ENCODE results near the gene PRKCD.

PRKCD gene

DNA sequence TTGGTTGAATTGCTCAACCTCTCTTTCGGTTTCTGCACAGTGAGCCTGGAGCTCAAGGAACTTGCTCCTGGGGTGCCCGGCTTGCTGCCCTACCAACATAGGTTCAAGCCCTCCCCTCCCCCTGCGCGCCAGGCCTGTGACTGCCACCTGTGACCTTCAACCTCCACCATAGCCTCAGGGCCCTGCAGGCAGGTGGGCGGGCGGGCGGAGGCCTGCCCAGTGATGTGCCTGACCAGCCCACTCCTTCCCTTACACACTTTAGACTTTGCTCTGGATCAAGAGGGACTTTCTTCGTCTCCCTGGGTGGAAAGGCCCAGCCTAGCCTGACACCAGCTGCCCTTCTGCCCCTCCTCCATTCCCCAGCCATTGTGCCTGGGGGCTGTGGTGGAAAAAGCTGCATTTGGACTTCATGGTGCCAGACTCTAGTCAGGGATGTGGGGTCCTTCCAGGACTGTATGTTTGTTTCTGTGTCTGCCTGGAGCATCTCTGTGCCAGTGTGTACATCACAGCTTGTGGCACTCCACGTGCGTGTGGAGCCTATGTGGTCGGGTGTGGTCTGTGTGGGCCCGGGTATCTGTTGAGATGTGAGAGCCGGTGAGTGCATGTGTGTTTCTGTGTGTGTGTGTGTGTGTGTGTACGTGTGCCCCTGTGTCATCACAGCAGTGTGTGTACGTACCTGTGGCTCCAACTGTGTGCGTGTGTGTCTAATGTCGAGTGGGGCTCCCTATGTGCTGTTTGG lies 9.5 kb downstream of the PRKCD start:
- peak; percentile 68 for DNase-seq (ENCODE audit: low spot score)

DNA sequence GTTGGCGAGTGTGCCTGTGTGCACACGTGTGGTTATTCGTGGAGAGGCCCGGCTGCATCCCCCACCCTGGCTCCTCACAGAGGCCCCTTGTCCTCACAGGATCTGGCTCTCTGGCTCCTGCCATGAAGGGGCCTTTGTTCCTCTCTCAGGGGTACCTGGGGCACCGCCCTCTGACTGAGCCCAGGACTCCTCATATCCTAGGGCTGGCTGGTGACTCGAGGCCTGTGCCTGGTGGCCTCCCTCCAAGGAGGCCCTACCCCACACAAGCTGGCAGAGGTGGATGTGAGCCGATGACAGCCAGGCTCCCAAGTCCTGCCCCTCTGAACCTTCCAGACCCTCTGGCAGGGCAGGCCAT lies 10.0 kb downstream of the PRKCD start:
- DNase-seq (ENCODE audit: low spot score) = no peak

DNA sequence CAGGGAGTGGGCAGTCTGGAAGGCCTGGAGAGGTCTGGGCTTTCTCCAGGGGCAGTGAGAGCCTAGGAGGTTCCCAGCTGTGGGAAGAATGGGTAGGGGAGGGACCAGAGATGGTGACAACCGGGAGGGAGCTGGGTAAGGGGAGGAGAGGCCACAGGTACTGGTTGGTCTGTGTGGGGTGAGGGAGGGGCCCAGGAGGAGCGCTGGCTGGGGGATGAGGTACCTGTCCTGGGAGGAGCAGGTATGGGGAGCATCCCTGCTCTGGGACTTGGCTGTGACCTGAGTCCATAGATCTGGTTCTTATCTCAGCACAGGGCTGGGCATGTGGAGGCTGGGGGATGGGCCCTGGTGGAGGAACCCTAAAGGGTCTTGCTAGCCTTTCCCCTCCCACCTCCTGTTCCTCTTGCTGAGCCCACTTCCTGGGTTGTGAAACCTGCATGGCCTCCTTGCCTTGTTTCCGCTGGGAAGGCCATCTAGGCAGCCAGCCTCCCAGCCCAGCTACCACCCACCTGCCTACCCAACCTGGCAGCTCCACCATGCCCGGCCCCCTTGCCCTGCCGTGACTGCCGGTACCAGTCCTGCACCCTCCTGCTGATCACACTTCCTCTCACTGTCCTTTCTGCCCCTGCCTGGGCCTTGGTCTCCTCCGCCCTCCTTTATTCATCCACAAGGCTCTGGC lies 11.0 kb downstream of the PRKCD start:
- DNase-seq (ENCODE audit: low spot score) = no peak

DNA sequence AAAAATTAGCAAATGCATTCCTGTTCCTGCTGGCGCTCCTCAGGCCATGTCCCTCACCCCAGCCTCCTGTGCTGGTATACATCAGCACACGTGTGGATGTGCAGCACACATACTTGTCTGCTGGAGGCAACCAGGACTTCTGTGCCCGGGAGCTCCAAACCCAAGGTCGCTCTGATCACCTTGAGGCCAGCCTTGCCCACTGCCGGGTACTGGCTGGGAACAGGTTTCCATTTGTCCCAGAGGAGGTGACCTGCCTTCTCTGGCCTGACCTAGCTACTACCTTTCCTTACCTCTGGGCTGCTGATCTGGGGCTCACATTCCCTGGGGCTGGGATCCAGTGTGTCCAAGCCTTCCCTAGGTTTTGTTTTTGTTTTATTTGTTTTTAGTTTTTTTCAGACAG lies 12.1 kb downstream of the PRKCD start:
- DNase-seq (ENCODE audit: low spot score) = no peak

DNA sequence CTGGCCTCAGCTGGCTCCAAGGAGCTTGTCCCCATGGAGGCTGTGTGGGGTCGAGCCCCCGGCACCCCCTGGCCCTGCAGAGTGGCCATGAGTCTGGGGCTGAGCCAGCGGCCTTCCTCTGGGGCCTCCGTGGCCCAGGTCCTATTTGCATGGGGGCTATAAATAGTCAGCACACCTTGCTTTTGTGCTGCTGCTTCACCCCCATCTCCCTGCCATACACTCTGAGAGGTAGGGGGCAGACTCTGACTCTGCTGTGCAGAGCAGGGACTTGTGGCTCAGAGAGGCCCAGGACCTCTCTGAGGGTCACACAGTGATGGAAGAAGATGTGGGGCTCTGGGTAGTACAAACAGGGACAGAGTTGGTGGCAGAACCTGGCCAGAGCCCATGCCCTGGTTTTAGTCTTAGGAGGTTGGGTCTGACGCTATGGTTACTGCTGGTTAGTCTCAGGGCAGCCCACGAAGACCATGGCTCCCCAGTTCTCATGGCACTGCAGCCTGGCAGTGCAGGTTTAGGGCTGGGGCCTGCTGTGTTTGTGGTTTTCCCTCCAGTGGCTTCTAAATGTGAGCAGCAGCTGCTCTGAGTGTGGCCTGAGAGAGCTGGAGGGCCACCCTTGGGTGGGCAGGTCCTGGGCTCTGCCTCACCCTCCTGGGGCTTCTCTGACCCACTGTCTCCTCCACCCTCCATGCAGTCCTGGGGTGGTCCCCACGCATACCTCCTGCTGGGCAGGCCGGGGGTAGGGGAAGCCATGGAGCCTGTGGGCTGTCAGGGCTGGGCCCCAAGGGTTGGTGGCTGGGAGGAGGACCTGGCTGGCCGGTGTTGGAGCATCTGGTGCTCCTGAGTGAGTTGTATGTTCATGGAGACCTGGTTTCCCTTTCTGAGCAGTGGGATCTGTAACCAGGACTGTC lies 13.6 kb downstream of the PRKCD start:
- no peak for DNase-seq (ENCODE audit: low spot score)

DNA sequence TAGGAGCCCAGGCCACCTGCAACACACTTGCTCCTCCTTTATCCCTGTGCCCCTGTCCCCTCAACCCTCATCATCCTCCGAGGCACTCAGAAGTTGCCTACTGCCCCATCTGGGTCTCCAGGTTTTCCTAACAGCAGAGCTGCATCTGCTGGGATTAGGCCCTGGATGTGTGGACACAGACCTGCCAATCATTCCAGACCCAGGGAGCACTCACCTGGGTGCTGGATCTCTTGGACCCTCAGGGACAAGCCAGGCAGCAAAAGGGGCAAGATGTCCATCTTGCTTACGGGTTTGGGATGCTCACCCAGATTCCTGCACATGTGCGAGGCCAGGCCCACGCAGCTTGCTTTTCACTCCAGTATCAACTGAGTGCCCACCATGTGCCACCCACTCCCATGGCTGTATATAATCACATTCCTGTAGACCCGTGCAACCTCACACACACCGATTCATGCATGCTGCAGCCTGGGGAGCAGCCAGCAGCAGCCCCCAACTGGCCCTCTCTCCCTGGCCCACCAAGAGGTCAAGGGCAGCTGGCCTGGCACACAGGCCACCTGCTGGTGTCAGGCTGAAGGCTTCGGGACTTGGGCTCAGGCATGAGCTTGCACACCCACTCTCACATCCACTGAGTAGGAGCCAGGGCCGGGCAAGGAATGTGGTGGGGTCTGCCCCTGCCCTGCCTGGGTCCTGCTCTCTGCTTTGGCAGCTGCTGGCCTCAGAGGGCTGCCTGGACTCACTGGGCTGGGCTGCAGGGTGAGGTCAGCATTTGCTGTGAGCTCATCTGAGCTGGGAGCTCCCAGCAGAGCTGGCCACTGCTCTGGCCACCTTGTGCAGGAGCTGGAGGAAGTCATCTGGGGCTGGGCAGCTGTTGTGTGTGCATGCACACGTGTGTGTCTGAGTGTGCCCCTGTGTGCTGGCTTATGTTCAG lies 14.9 kb downstream of the PRKCD start:
- DNase-seq (ENCODE audit: low spot score) = no peak

DNA sequence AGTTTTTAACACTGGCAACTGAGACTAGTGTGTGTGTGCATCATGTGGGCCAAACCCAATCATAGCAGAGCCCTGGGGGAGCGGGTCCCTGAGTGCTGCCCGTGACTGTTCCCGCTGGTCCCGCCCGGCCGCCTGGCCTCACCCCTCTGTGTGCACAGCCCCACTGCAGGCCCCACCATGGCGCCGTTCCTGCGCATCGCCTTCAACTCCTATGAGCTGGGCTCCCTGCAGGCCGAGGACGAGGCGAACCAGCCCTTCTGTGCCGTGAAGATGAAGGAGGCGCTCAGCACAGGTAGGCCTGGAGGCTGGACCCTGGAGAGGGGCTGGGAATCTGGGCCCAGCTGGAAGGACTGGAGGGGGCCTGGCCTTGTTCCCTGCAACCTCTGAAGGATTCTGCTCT lies 17.2 kb downstream of the PRKCD start:
- DNase-seq (ENCODE audit: low spot score) = no peak

DNA sequence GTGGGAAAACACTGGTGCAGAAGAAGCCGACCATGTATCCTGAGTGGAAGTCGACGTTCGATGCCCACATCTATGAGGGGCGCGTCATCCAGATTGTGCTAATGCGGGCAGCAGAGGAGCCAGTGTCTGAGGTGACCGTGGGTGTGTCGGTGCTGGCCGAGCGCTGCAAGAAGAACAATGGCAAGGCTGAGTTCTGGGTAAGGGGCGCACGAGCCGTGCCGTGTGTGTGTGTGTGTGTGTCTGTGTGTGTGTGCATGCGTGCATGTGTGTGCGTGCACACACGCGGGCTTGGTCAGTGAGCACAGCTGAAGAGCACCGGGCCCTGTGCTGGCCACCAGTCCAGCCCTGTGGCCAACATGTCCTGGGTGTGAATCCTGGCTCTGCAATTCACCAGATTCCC lies 18.6 kb downstream of the PRKCD start:
- no peak for DNase-seq (ENCODE audit: low spot score)

DNA sequence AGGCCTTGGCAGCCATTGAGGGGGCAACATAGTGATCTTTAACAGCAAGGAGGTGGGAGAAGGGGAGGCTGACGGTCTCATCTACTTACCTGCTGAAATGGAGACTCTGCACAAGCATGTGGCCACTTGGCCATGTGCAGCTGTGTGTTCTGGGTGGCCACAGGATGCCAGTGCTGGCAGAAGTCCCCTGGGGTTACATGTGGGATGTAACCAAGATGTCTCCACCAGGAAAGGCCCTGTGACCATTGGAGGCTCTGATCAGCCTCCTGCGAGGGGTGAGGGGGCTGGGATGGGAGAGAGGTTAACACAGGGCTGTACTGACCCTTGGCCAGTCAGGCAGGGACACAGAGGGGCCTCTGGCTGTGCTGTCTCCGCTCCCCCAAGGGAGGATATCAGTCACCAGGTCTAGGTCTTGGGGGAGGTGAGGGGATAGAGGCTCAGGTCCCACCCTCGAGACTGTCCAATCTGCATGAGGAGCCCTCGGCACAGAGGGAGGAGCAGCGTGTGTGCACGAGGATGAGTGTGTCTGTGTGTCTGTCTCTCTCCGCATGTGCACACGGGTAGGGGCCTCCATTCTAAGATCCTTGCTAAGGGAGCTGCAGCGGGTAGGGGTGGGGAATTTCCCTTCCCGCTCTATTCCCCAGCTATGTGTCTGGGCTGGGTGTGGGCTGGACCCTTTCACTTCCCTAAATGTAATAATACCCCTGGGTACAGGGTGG lies 19.5 kb downstream of the PRKCD start:
- DNase-seq (ENCODE audit: low spot score) = peak; percentile 56

DNA sequence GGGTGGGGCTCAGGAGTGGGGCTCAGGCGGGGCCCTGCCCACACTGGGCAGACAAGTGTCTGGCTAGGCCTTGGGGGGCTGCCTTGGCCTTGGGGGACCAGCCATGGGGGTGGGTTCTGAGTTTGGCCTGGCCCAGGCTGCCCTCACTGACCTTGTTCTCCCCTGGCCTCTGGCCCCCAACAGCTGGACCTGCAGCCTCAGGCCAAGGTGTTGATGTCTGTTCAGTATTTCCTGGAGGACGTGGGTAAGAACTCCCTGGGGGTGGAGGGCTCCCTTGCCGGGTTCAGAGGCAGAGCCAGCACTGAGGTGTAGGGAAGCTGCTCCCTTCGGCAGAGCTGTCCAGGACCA lies 20.0 kb downstream of the PRKCD start:
- no peak for DNase-seq (ENCODE audit: low spot score)

DNA sequence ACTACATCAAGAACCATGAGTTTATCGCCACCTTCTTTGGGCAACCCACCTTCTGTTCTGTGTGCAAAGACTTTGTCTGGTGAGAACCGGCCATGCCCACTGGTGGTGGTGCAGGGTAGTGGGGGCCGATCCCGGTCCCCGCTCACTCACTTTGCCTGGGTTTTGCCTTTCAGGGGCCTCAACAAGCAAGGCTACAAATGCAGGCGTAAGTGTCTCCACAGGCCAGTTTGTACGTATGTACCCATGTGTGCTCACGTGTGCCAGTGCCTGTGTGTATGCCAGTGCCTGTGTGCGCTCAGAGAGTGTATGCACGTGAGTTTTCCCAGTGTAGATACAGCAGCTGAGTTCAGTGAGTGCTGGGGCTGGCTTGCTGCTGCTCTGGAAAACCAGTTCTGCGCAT lies 20.5 kb downstream of the PRKCD start:
- DNase-seq (ENCODE audit: low spot score) = no peak

DNA sequence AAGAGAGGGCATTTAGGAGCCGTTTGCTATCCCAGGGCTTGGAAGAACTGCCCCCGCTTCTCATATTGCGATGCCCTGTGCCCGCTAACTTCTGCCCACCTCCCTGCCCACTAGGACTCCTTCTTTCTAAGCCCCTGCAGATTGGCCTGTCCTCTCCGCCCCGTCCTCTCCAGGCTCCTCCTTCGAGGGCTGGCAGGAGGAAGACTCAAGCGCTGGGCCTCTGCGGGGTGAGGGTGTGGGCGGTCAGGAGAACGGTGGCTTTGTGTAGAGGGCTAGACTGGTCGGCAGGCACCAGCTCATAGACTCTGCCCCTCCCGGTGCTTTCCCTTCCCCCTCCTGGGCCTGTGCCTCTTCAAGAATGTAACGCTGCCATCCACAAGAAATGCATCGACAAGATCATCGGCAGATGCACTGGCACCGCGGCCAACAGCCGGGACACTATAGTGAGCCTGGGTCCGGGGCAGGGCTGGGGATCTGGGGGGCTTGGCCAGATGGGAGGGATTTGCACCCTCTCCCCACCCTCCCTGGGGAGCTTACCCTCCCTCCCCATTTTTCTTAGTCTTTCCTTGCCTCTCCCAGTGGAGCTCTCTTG lies 21.9 kb downstream of the PRKCD start:
- no peak for DNase-seq (ENCODE audit: low spot score)

DNA sequence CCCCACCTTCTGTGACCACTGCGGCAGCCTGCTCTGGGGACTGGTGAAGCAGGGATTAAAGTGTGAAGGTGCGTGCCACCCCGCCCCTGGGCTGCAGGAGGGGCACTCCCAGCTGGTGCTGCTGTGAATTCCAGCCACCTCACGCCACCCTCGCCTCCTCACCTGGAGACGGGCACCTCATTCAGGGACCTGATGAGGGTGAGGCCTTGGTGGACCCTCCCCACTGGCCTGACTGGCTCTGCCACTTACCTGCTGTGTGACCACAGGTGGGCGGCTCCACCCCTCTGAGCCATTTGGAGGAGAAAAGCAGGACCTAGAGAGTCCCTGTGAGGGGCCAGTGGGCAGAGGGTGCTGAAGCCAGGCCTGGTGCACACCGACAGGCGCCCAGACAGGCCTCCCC lies 22.5 kb downstream of the PRKCD start:
- DNase-seq (ENCODE audit: low spot score) = no peak

DNA sequence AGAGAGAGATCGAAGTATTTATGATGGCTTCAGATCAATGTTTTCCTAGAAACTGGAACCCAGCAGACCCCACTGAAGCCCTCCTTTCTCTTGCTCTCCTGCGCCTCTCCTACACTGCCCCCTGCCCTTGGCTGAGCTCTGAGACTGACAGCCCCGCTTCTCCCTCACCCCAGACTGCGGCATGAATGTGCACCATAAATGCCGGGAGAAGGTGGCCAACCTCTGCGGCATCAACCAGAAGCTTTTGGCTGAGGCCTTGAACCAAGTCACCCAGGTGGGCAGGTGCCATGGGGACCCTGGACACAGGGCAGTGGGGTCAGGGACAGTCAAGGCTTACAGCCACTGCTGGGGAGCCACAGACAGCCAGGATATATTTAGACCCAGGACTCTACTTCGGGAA lies 23.7 kb downstream of the PRKCD start:
- no peak for DNase-seq (ENCODE audit: low spot score)

DNA sequence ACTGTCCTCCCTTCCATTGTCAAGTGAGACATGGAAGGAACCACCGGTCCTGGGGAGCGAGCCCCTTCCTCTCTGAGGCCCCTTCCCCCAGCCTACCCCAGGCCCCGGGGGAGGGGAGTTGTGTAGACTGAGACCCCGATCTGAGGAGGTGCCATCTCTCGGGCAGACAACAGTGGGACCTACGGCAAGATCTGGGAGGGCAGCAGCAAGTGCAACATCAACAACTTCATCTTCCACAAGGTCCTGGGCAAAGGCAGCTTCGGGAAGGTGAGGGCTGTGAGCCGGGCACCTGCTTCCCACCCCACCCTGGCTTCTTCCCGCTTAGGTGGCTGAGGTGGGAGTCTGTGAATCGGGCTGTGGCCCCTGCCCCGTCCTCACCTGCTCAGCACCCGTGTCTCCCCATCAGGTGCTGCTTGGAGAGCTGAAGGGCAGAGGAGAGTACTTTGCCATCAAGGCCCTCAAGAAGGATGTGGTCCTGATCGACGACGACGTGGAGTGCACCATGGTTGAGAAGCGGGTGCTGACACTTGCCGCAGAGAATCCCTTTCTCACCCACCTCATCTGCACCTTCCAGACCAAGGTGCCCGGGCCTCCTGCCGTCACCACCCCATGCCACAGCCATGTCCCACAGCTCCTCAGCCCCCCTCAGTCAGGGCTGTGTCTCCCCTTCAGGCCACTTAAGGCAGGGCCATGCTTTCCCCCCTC lies 24.9 kb downstream of the PRKCD start:
- no peak for DNase-seq (ENCODE audit: low spot score)

DNA sequence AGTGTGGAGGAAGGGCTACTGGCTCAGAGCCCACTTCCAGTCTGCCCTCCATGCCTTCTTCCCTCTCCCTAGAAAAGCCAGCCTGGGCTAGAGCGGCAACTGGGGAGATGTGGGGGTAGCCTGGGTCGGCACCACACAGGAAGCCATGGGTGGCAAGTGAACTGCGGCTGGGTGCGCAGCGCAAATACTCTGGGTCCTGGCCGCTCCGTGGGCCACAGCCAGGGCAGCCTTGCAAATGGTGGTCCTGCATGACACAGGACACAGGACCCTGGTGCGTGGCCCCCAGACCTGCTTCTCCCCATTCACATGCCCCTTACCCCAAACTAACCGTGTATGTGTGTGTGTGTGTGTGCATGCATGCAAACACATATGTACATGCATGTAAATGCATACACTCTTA lies 25.7 kb downstream of the PRKCD start:
- no peak for DNase-seq (ENCODE audit: low spot score)

DNA sequence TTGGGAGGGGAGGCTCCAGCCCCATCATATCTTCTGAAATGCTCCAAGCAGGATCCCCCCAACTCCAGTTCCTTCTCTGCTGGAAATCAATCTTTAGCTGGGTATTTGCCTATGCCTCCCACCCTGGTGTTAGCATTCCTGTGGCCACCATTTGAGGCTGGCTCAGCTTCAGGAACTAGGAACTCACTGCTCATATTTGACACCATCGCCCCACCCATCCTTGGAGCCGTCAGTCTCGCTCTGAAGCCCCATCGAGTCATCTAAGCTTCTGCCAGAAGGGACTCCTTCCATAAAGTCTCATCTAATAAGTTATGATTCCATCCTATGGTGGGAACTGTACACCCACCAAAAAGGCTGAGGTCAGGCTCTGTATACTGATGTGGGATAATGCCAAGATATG lies 26.4 kb downstream of the PRKCD start:
- no peak for DNase-seq (ENCODE audit: low spot score)

DNA sequence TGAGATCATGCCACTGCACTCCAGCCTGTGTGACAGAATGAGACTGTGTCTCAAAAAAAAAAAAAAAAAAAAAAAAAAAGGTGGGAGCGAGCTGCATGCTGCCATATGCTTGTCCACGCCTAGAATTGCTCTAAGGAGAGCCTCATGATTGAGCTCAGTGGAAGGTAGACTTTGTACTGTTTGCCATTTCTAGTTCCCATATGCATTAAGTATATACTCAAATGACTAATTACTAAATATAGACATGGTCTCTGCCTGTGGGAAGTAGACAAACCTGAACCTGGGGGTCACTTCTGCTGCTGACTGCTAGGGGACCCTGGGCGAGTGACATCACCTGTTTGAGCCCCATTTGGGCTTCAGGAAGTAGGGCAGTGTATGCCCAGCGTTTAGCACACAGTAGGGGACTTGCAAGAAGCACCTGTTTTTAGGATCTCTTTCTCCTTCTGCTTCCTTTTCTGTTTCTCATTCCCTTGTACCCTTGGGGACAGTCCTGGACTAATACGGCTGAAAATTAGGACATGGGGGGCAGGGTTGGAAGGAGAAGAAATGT lies 27.2 kb downstream of the PRKCD start:
- no peak for DNase-seq (ENCODE audit: low spot score)

DNA sequence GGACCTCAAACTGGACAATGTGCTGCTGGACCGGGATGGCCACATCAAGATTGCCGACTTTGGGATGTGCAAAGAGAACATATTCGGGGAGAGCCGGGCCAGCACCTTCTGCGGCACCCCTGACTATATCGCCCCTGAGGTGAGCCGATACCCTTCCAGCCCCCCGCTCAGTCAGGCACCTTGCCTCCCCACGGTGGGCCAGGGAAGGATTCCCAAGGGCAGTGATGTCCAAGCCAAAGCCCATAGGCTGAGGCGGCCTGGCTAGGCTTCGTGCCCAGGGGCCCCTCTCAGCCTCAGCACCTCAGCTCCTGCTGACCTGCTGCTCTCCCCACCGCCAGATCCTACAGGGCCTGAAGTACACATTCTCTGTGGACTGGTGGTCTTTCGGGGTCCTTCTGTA lies 27.7 kb downstream of the PRKCD start:
- DNase-seq (ENCODE audit: low spot score) = no peak

DNA sequence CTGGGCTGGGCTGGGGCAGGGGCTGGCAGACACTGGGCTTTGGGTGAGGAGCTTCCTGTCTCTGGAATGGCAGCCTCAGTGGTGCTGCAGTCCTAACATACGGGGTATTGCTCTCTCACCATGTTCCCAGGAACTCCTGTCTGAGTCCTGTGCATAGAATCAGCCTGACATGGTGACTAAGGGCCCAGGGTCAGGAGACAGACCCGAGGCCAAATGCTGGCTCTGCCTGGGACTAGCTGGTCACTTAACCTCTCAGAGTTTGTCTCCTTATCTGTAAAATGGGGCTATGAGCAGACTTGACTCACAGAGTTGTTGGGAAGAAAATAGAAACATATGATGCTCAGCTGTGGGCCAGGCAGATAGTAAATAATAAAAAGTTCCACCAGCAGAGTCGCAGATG lies 28.3 kb downstream of the PRKCD start:
- no peak for DNase-seq (ENCODE audit: low spot score)
